Activated CD8-positive, alpha-beta memory T cell treated with anti-CD3 and anti-CD28 coated beads for 36 hours (primary cell): ENCODE data around the gene ANKH. TPM values are rescaled to one million over a fixed set of nuclear protein-coding genes. Genes with fewer than 3 reads are reported as not detected.

Source experiments
- CTCF ChIA-PET: fragments of 350-600 bp; sonication (Branson Sonifier 250); formaldehyde crosslinking; loops from one replicate; lab custom pipeline; 2021; ENCODE audit warnings: antibody characterized with exemption; lab: Charles Lee
- POLR2A ChIA-PET: fragments of 350-600 bp; sonication (Branson Sonifier 250); formaldehyde crosslinking; loops from one replicate; lab custom pipeline; 2021; ENCODE audit warnings: antibody characterized with exemption; lab: Charles Lee
- total RNA-seq, 2 experiments: library from RNA; stranded (reverse); gene quantifications; one replicate each; pipeline ENCODE4 v1.2.3, GENCODE V29; 2021

ANKH gene
- total RNA-seq, 2 experiments from 2014 or later: 88.6 to 90.1 TPM

DNA sequence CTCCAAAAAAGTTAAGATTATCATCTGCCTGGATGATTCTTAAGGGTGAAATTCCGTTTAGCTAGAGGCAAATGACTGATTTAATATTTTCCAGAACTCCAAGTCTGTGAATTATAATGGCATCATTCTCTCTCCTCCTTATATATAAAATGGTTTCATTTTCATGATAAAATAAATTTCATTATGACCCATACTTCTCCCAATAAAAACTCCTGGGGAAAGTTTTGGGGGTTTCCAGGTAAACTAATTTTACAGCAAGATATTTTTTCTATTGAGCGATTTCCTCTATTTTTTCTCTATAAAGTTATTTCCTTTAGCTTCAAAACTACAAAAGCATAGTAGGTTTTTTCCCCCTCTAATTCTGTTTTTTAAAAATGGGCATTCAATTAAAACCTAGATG, 214.7 kb downstream of the ANKH start:
- POLR2A ChIA-PET: no interaction called here

GRCh38 chr5:14655146-14655741, 216.3 kb downstream of the ANKH start:
- ChIA-PET POLR2A (interaction anchor here (0.8 to 1.1 kb wide), 2 partner anchors 9 to 13 kb away, joined by 3 read pairs; partner anchors contain the start of gene OTULIN), CTCF (no interaction called here)

More for the DNA sequence above, 214.7 kb downstream of the ANKH start:
- CTCF ChIA-PET: interaction anchor here (1.1 to 1.8 kb wide), 2 partner anchors 75 to 292 kb away, joined by 3 to 4 read pairs; no protein-coding TSS in a partner anchor

Other genes starting within 250 kb of the ANKH start
- 10 to 100 TPM; 75.4 to 84.7 TPM for gene OTULIN, start 207.1 kb downstream of the ANKH start, total RNA-seq